Small intestine (tissue), 7 donors: ENCODE measurements around the gene ENOX1. TPM values are rescaled to one million over a fixed set of nuclear protein-coding genes. Genes with fewer than 3 reads are reported as not detected.

Experiments
- DNase-seq, 2 donors: peaks; one replicate each; pipeline versions ENCODE4 v3.0.0 to v3.0.0-alpha.2; 2013
- FAIRE-seq: peaks from 2 replicates; lab custom pipeline; 2012; peaks lifted over from hg19 to GRCh38; lab: Jason Lieb, UNC
- H3K27ac ChIP-seq, 3 donors: one replicate each; pipeline ENCODE4 v1.5.1; 2013; ENCODE audit warnings: low read length in 2 of 3, mild to moderate bottlenecking in 2 of 3, control low read depth in 1 of 3, inconsistent platforms in 1 of 3, low read depth in 1 of 3, moderate library complexity in 1 of 3
- H3K27me3 ChIP-seq, 3 donors: one replicate each; pipeline ENCODE4 v1.6.1; 2013; ENCODE audit warnings: low read length in 3 of 3, inconsistent platforms in 1 of 3; ENCODE audit not compliant: control insufficient read depth in 3 of 3, insufficient read depth in 3 of 3
- H3K36me3 ChIP-seq, 3 donors: one replicate each; pipeline ENCODE4 v1.6.1; 2013; ENCODE audit warnings: low read length in 3 of 3, inconsistent platforms in 1 of 3, low read depth in 1 of 3, mild to moderate bottlenecking in 1 of 3, moderate library complexity in 1 of 3; ENCODE audit not compliant: control insufficient read depth in 3 of 3, insufficient read depth in 2 of 3
- H3K4me1 ChIP-seq, 3 donors: one replicate each; pipeline ENCODE4 v1.6.1; 2013; ENCODE audit warnings: low read length in 2 of 3, inconsistent platforms in 1 of 3, low read depth in 1 of 3, mild to moderate bottlenecking in 1 of 3, moderate library complexity in 1 of 3; ENCODE audit not compliant: control insufficient read depth in 3 of 3, insufficient read depth in 2 of 3
- H3K4me3 ChIP-seq, 3 donors: one replicate each; pipeline ENCODE4 v1.5.1; 2013; ENCODE audit warnings: low read length in 3 of 3, control low read depth in 1 of 3, inconsistent platforms in 1 of 3, low read depth in 1 of 3, mild to moderate bottlenecking in 1 of 3, moderate library complexity in 1 of 3
- H3K9me3 ChIP-seq, 2 donors: one replicate each; pipeline ENCODE4 v1.6.1; 2013; ENCODE audit warnings: low read depth in 1 of 2, low read length in 1 of 2; ENCODE audit not compliant: control insufficient read depth in 2 of 2, insufficient read depth in 1 of 2
- WGBS, 3 donors: extraction: QIAGEN DNeasy Blood & Tissue Kit; methylation state at CpG; one replicate each; pipeline ENCODE4 v1.1.7; 2013; 5-methylcytosine and 5-hydroxymethylcytosine counted together
- polyA plus RNA-seq, 4 donors: library from polyadenylated mRNA; stranded (reverse) in 3 of 4; unstranded in 1 of 4; fragments of 200-250 nt in 3 of 4; fragments of 120-200 nt in 1 of 4; gene quantifications; one replicate each; pipeline versions ENCODE4 v1.2.1 to v1.2.3, GENCODE V29; 2013
- donor health status: healthy with polysubstance abuse.
- donor health status: control.
- donor health status: control.
- donor health status: Bipolar disorder and iron deficiency.
- donor health status: healthy.

ENOX1 gene
- polyA plus RNA-seq, 4 donors = 0.27 to 0.87 (median 0.72) TPM; not detected in 1

- no peaks in the 10 kb centered on the region for H3K9me3 ChIP-seq
- 76 to 93% (median 84%) methylated on average over 3 of the region's 3 CpGs for WGBS, 3 donors
- no peak overlapping the region for H3K4me3 ChIP-seq
- no peaks in the 10 kb centered on the region for H3K4me1 ChIP-seq
- H3K36me3 ChIP-seq = no peaks in the 10 kb centered on the region
- no peak overlapping the region for H3K27ac ChIP-seq
- DNase-seq (no peak), FAIRE-seq (no peak)
- no peaks in the 10 kb centered on the region for H3K27me3 ChIP-seq
Measured at GRCh38 chr13:43629691-43630480, 156.9 kb downstream of the ENOX1 start.

GRCh38 chr13:43626994-43627393 lies 159.8 kb downstream of the ENOX1 start:
- H3K9me3 ChIP-seq = peaks cover 0 to 9% of the 10 kb centered on the region in 2 donors
- H3K27me3 ChIP-seq = no peaks in the 10 kb centered on the region
- FAIRE-seq (no peak), DNase-seq (no peak)
- H3K36me3 ChIP-seq = no peaks in the 10 kb centered on the region
- H3K4me3 ChIP-seq = no peak overlapping the region
- H3K27ac ChIP-seq = no peak overlapping the region
- no peaks in the 10 kb centered on the region for H3K4me1 ChIP-seq
- WGBS, 3 donors = 71 to 87% (median 75%) methylated on average over 2 of the region's 2 CpGs

DNA sequence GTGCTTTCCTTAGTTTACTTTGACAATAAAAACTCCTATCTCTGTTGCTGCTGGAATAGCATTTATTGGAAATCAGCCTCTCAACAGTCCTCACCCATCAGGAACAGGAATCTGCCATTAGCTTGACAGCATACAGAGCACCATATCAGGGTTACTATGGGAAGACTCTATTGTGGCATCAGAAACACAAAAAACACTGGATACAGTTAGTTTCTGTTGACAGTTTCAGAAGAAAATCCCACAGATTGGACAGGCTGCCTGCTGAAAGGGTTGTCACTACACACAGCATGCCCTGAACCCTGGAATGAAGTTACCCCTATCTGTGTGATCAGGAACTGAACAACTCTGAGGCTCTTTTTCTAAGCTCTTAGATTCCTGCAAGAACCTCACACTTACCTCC lies 172.7 kb downstream of the ENOX1 start:
- H3K9me3 ChIP-seq = no peaks in the 10 kb centered on the region
- H3K4me1 ChIP-seq = no peaks in the 10 kb centered on the region
- FAIRE-seq (no peak), DNase-seq (no peak)
- no peak overlapping the region for H3K4me3 ChIP-seq
- H3K27me3 ChIP-seq = no peaks in the 10 kb centered on the region
- H3K36me3 ChIP-seq = no peaks in the 10 kb centered on the region
- H3K27ac ChIP-seq = no peak overlapping the region

DNA sequence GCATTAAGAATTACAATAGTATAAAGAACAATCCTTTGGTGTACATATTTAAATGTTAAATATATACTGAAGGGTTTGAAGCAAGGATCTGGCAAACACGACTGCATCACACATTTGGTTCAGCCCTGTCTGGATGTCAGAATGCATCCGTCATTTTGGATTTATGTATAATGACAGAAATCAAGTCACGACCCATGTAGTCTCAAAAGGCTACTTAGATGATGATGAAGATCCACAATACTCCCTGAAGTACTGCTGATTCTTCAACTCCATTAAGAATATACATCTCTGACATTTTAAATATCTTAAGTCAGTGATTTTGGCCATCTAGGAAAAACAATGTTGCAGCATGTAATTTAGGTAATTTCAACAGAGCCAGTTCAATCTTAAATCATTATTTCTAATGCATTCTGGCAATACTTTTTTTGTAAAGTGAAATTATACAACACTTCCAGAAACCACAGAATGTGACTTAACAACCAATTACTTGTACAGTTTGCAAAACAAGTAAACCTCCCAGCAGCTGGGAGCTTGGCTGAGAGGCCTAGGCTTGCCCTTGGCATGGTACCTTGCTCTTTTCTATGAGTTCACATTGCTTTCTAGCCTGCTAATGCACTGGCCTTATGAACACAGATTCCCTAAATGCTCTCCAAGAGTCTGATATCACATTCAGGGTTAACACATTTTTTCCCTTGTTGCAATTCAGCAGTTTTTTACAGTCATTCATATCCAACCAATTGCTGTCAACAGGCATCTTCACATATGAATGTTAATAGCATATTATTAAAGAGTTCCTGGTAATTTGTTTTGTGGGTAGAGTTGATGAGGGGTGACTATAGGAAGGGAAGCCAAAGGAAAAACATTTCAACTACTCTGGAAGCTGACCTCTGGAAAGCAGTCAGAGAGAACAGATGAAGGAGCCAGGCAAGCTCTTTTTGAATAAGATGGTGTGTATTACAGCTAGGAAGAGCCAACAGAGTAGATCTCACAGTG lies 175.2 kb downstream of the ENOX1 start:
- no peak for DNase-seq
- WGBS, 3 donors = 72 to 84% (median 82%) methylated on average over 3 of the region's 3 CpGs
- H3K27me3 ChIP-seq = no peaks in the 10 kb centered on the region
- H3K4me1 ChIP-seq = no peaks in the 10 kb centered on the region
- no peak overlapping the region for H3K4me3 ChIP-seq
- no peak for FAIRE-seq
- no peaks in the 10 kb centered on the region for H3K36me3 ChIP-seq
- H3K27ac ChIP-seq = no peak overlapping the region
- no peaks in the 10 kb centered on the region for H3K9me3 ChIP-seq

- WGBS, 3 donors = 72 to 78% (median 73%) methylated on average over 6 of the region's 6 CpGs
- Histone ChIP-seq H3K36me3 (no peaks in the 10 kb centered on the region), H3K27me3 (no peaks in the 10 kb centered on the region), H3K9me3 (no peaks in the 10 kb centered on the region), H3K4me3 (no peak overlapping the region), H3K4me1 (no peaks in the 10 kb centered on the region), H3K27ac (no peak overlapping the region)
- no peak for DNase-seq
- no peak for FAIRE-seq
Measured at GRCh38 chr13:43608400-43609137, 178.2 kb downstream of the ENOX1 start.

DNA sequence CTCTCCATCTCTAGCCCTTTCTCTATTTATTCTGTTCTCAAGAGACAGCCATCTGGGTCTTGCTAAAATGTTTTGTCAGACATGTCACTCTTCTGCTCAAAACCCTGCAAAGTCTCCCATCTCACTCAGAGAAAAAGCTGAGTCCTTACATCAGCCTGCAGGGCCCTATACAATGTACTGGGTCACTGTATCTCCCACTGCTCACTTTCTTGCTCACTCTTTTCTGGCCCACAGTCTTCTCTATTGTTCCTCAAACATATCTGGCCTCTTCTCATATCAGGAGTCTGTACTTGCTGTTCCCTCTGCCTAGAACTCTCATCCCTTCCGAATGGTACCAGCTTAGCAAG lies 189.2 kb downstream of the ENOX1 start:
- WGBS, 3 donors = 81 to 95% (median 91%) methylated on average over 1 of the region's 1 CpG
- no peak overlapping the region for H3K4me3 ChIP-seq
- no peaks in the 10 kb centered on the region for H3K27me3 ChIP-seq
- no peak overlapping the region for H3K27ac ChIP-seq
- no peaks in the 10 kb centered on the region for H3K4me1 ChIP-seq
- H3K9me3 ChIP-seq = peaks cover 0 to 5% of the 10 kb centered on the region in 2 donors
- no peak for DNase-seq
- no peaks in the 10 kb centered on the region for H3K36me3 ChIP-seq
- FAIRE-seq = no peak

DNA sequence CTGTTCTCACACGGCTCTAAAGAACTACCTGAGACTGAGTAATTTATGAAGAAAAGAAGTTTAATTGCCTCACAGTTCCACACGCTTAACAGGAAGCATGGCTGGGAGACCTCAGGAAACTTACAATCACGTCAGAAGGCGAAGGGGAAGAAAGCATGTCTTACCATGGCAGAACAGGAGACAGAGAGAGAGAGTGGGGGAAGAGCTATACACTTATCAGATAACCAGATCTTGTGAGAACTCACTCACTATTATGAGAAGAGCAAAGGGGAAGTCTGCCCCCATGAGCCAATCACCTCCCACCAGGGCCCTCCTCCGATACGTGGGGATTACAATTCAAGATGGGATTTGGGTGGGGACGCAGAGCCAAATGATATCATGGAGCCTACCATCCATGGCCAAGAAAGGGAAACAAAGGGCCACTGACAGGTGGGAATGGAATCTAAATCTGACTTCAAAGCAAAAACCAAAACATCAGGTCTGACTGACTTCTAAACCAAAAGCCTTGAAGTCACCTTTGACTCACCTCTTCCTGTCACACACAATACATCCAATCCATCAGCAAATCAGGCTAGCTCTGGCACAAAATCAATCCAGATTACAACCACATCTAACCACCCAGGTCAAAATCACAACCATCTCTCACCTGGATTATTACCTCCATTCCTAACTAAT lies 189.7 kb downstream of the ENOX1 start:
- FAIRE-seq (no peak), DNase-seq (no peak)
- Histone ChIP-seq H3K9me3 (peaks cover 0 to 5% of the 10 kb centered on the region in 2 donors), H3K4me3 (no peak overlapping the region), H3K27ac (no peak overlapping the region), H3K36me3 (no peaks in the 10 kb centered on the region), H3K4me1 (no peaks in the 10 kb centered on the region), H3K27me3 (no peaks in the 10 kb centered on the region)
- 79 to 89% (median 84%) methylated on average over 7 of the region's 7 CpGs for WGBS, 3 donors

GRCh38 chr13:43596006-43596405 lies 190.8 kb downstream of the ENOX1 start:
- 83 to 90% (median 88%) methylated on average over 2 of the region's 2 CpGs for WGBS, 3 donors
- H3K4me1 ChIP-seq = no peaks in the 10 kb centered on the region
- FAIRE-seq (no peak), DNase-seq (no peak)
- H3K9me3 ChIP-seq = peaks cover 0 to 5% of the 10 kb centered on the region in 2 donors
- H3K27ac ChIP-seq = no peak overlapping the region
- no peaks in the 10 kb centered on the region for H3K36me3 ChIP-seq
- no peaks in the 10 kb centered on the region for H3K27me3 ChIP-seq
- no peak overlapping the region for H3K4me3 ChIP-seq
